ENCODE measurements around the gene UGT1A8.

DNA sequence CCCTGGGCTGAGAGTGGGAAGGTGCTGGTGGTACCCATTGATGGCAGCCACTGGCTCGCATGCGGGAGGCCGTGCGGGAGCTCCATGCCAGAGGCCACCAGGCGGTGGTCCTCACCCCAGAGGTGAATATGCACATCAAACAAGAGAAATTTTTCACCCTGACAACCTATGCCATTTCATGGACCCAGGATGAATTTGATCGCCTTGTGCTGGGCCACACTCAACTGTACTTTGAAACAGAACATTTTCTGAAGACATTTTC lies 129.8 kb downstream of the UGT1A8 start:
- no peak for TF ChIP-seq CTCF (IDR thresholded peaks at IDR 0.05 in 8 of 11, conservative IDR thresholded peaks at IDR 0.05 in 3 of 11)
- no peak for TF ChIP-seq POLR2AphosphoS5 (IDR thresholded peaks at IDR 0.05)

Measured in spleen (tissue), 7 donors.